HG03558 (cell line): ENCODE measurements around the gene TMEM116.
"Not testable (repeated sequence)": the region's sequence is repeated elsewhere in the genome, so short reads cannot be mapped to it uniquely, and the experiment has no call there.

ENCODE experiments used
- ATAC-seq: cut with Tn5 transposase; IDR thresholded peaks from one replicate; pipeline ENCODE4 v1.9.1; 2021; ENCODE audit warnings: moderate number of reproducible peaks; ENCODE audit not compliant: unreplicated experiment; ENCODE audit errors: extremely low read depth

The TMEM116 gene

DNA sequence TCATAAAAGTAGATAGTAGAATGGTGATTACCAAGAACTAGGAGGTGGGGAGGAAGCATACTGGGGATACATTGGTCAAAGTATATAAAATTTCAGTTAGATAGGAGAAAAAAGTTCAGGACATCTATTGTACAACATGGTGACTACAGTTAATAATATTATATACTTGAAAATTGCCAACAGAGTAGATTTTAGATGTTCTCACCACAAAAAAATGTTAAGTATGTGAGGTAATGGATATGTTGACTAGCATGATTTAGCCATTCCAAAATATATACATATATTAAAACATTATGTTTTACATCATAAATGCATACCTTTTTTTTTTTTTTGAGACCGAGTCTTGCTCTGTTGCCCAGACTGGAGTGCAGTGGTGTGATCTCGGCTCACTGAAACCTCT is 31.0 kb downstream of the TMEM116 start:
- no peak for ATAC-seq

- no peak for ATAC-seq
Observed at GRCh38 chr12:111980598-111980997, 32.4 kb downstream of the TMEM116 start.

GRCh38 chr12:111978545-111978944 is 34.4 kb downstream of the TMEM116 start:
- ATAC-seq, result no peak

DNA sequence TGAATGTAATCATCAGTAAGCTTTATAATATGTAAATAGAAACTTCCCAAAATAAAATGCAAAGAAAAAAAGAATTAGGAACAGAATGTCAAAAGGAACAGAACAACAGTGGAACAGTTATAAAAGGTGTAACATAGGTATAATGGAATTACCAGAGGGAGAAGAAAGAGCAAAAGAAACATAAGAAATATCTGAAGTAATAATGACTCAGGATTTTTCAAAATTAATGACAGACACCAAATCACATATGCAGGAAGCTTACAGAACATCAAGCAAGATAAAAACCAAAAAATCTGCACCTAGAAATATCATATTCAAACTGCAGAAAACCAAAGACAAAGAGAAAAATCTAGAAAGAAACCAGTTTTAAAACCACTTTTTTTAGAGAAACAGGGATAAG is 36.1 kb downstream of the TMEM116 start:
- ATAC-seq, result no peak

- ATAC-seq, result no peak
Observed at GRCh38 chr12:111976291-111976690, 36.7 kb downstream of the TMEM116 start.

GRCh38 chr12:111975161-111975931 is 37.6 kb downstream of the TMEM116 start:
- ATAC-seq, result no peak

GRCh38 chr12:111971800-111972199 is 41.2 kb downstream of the TMEM116 start:
- no peak for ATAC-seq

GRCh38 chr12:111964935-111965334 is 48.0 kb downstream of the TMEM116 start:
- ATAC-seq, result no peak

- ATAC-seq, result not testable (repeated sequence)
Observed at GRCh38 chr12:111959518-111959917, 53.4 kb downstream of the TMEM116 start.

- ATAC-seq, result not testable (repeated sequence)
Observed at GRCh38 chr12:111957224-111957623, 55.7 kb downstream of the TMEM116 start.

GRCh38 chr12:111954969-111955368 is 58.0 kb downstream of the TMEM116 start:
- ATAC-seq, result no peak

- ATAC-seq, result no peak
Observed at GRCh38 chr12:111953455-111953854, 59.5 kb downstream of the TMEM116 start.

DNA sequence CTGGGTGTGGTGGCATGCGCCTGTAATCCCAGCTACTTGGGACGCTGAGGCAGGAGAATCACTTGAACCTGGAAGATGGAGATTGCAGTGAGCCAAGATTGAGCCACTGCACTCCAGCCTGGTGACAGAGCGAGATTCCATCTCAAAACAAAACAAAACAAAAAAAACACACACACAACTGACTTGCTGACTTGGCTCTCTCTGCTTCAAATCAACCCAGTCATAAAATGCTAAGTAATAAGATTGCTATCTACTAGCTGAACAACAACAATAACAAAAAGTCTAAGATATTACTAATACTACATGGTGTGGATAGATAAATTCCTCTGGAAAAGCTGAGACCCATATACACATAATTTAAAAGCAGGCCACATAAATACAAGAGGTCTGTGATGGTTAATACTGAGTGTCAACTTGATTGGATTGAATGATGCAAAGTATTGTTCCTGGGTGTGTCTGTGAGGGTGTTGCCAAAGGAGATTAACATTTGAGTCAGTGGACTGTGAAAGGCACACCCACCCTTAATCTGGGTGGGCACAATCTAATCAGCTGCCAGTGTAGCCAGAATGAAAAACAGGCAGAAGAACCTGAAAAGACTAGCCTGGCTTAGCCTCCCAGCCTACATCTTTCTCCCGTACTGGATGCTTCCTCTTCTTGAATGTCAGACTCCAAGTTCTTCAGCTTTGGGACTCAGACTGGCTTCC is 60.7 kb downstream of the TMEM116 start:
- ATAC-seq, result not testable (repeated sequence)

DNA sequence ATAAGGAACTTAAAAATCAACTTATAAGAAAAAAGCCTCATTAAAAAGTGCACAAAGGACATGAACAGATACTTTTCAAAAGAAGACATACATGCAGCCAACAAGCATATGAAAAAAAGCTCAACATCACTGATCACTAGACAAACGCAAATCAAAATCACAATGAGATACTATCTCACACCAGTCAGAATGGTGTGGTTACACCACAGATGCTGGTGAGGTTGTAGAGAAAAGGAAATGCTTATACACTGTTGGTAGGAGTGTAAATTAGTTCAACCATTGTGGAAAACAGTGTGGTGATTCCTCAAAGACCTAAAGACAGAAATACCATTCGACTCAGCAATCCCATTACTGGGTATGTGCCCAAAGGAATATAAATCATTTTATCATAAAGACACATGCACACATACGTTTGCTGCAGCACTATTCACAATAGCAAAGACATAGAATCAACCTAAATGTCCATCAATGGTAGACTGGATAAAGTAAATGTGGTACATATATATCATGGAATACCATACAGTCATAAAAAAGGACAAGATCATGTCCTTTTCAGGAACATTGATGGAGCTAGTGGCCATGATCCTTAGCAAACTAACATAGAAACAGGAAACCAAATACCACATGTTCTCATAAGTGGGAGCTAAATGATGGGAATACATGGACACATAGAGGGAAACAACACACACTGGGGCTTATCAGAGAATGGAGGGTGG is 61.8 kb downstream of the TMEM116 start:
- ATAC-seq, result not testable (repeated sequence)

GRCh38 chr12:111943929-111944328 is 69.0 kb downstream of the TMEM116 start:
- ATAC-seq, result no peak

GRCh38 chr12:111942557-111942956 is 70.4 kb downstream of the TMEM116 start:
- no peak for ATAC-seq

DNA sequence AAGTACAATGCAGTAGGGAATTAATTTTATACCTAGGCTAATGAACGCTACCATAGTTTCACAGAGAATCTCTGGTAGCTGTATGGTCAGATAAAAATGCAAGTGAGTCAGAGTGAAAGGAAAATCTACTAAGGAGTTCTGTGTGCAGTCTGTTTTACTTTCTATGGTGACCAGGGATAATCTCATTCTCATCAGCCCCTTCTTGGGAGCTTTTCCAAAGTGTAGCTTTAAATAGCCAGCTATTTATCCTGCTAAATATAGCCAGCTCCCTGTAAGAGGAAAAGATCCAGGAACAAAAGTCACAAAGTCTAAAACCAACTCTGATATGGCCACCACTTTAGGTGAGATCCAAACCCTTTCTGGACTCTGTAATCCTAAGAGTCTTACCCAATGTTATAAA is 75.5 kb downstream of the TMEM116 start:
- ATAC-seq, result no peak

DNA sequence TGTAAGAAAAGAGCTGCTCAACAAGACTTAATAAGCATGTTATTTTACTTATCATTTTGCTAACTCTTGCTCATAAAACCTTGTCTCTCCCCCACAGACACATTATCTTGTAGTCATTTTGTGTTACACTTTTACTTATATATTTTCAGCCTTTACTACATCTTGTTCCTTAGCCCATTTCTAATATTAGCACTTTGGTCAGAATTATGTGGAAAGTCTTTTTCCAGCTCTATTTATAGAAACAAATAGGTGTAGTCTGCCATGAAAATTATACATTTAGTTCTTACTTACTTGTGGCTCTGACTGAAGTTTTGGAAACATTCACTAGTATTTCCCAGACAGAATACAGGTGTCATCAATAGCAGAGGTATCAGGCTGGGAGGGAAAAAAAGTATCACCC is 76.1 kb downstream of the TMEM116 start:
- no peak for ATAC-seq

- ATAC-seq, result no peak
Observed at GRCh38 chr12:111932241-111932640, 80.7 kb downstream of the TMEM116 start.

DNA sequence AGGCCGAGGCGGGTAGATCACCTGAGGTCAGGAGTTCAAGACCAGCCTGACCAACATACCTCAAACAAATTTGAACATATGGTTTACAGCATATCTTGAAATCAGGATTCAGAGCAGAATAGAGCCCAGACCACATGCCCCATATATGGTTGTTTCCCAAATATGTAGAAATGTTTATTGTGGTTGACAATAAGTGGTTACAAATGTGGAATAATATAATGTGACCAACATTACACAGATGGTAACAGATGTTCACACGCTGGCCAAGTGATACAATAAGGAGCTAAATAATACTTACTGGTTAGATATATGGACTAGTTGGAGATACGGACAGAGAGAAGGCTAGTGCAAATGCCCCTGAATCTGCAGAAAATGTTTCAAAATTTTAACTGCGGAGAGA is 85.6 kb downstream of the TMEM116 start:
- no peak for ATAC-seq

DNA sequence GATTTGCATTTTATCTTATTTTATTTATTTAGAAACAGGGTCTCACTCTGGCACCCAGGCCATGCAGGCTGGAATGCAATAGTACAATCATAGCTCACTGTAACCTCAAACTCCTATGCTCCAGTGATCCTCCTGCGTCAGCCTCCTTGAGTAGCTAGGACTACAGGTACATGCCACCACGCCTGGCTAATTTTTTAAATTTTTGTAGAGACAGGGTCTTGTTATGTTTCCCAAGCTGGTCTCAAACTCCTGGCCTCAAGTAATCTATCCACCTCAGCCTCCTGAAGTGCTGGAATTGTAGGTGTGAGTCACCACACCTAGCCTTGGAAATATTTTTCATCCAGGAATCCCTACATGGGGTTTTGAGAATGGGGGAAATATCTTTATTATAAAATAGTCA is 86.3 kb downstream of the TMEM116 start:
- no peak for ATAC-seq
